ENCODE results near the gene TMC5.

The TMC5 gene

GRCh38 chr16:19474617-19475016 is 56.9 kb downstream of the TMC5 start:
- TF ChIP-seq CTCF (IDR thresholded peaks at IDR 0.05): no peak
- no peaks in the 10 kb centered on the region for H3K36me3 ChIP-seq
- no peak overlapping the region for H3K27ac ChIP-seq
- H3K27me3 ChIP-seq: no peaks in the 10 kb centered on the region
- H3K4me3 ChIP-seq (ENCODE audit: low read depth in 1 of 2, low read length in 1 of 2): no peak overlapping the region
- no peaks in the 10 kb centered on the region for H3K9me3 ChIP-seq
- H3K4me1 ChIP-seq (ENCODE audit: control insufficient read depth in 1 of 2, insufficient read depth in 1 of 2, low read depth in 1 of 2, low read length in 1 of 2): no peaks in the 10 kb centered on the region

GRCh38 chr16:19478505-19478904 is 60.8 kb downstream of the TMC5 start:
- no peaks in the 10 kb centered on the region for H3K4me1 ChIP-seq (ENCODE audit: control insufficient read depth in 1 of 2, insufficient read depth in 1 of 2, low read depth in 1 of 2, low read length in 1 of 2)
- H3K36me3 ChIP-seq: no peaks in the 10 kb centered on the region
- TF ChIP-seq CTCF (IDR thresholded peaks at IDR 0.05): no peak
- H3K4me3 ChIP-seq (ENCODE audit: low read depth in 1 of 2, low read length in 1 of 2): no peak overlapping the region
- H3K9me3 ChIP-seq: no peaks in the 10 kb centered on the region
- no peak overlapping the region for H3K27ac ChIP-seq
- no peaks in the 10 kb centered on the region for H3K27me3 ChIP-seq

- Histone ChIP-seq H3K36me3 (no peaks in the 10 kb centered on the region), H3K27ac (no peak overlapping the region), H3K27me3 (no peaks in the 10 kb centered on the region), H3K4me3 (ENCODE audit: low read depth in 1 of 2, low read length in 1 of 2) (no peak overlapping the region), H3K9me3 (no peaks in the 10 kb centered on the region), H3K4me1 (ENCODE audit: control insufficient read depth in 1 of 2, insufficient read depth in 1 of 2, low read depth in 1 of 2, low read length in 1 of 2) (no peaks in the 10 kb centered on the region)
- no peak for TF ChIP-seq CTCF (IDR thresholded peaks at IDR 0.05)
These were observed 61.6 kb downstream of the TMC5 start for GRCh38 chr16:19479302-19479721.

GRCh38 chr16:19481296-19481695 is 63.6 kb downstream of the TMC5 start:
- H3K27ac ChIP-seq: no peak overlapping the region
- H3K4me3 ChIP-seq (ENCODE audit: low read depth in 1 of 2, low read length in 1 of 2): no peak overlapping the region
- no peaks in the 10 kb centered on the region for H3K27me3 ChIP-seq
- no peak for TF ChIP-seq CTCF (IDR thresholded peaks at IDR 0.05)
- H3K4me1 ChIP-seq (ENCODE audit: control insufficient read depth in 1 of 2, insufficient read depth in 1 of 2, low read depth in 1 of 2, low read length in 1 of 2): no peaks in the 10 kb centered on the region
- no peaks in the 10 kb centered on the region for H3K36me3 ChIP-seq
- H3K9me3 ChIP-seq: no peaks in the 10 kb centered on the region

GRCh38 chr16:19481769-19482168 is 64.1 kb downstream of the TMC5 start:
- H3K36me3 ChIP-seq: no peaks in the 10 kb centered on the region
- no peak for TF ChIP-seq CTCF (IDR thresholded peaks at IDR 0.05)
- no peaks in the 10 kb centered on the region for H3K9me3 ChIP-seq
- no peak overlapping the region for H3K27ac ChIP-seq
- H3K27me3 ChIP-seq: no peaks in the 10 kb centered on the region
- H3K4me1 ChIP-seq (ENCODE audit: control insufficient read depth in 1 of 2, insufficient read depth in 1 of 2, low read depth in 1 of 2, low read length in 1 of 2): no peaks in the 10 kb centered on the region
- H3K4me3 ChIP-seq (ENCODE audit: low read depth in 1 of 2, low read length in 1 of 2): no peak overlapping the region

- Histone ChIP-seq H3K27ac (no peak overlapping the region), H3K4me1 (ENCODE audit: control insufficient read depth in 1 of 2, insufficient read depth in 1 of 2, low read depth in 1 of 2, low read length in 1 of 2) (no peaks in the 10 kb centered on the region), H3K36me3 (no peaks in the 10 kb centered on the region), H3K27me3 (no peaks in the 10 kb centered on the region), H3K9me3 (no peaks in the 10 kb centered on the region), H3K4me3 (ENCODE audit: low read depth in 1 of 2, low read length in 1 of 2) (no peak overlapping the region)
- TF ChIP-seq CTCF (IDR thresholded peaks at IDR 0.05): no peak
These were observed 64.6 kb downstream of the TMC5 start for GRCh38 chr16:19482291-19482690.

All from neutrophil (primary cell).